ENCODE data around the gene BLID. TPM values are rescaled to one million over a fixed set of nuclear protein-coding genes. Genes with fewer than 3 reads are reported as not detected.

BLID gene
- total and polyA plus RNA-seq, 2 experiments from 2014 or later = not detected

GRCh38 chr11:122162095-122162494 lies 46.1 kb upstream of the BLID start (continued):
- TF ChIP-seq, protein P1, sequence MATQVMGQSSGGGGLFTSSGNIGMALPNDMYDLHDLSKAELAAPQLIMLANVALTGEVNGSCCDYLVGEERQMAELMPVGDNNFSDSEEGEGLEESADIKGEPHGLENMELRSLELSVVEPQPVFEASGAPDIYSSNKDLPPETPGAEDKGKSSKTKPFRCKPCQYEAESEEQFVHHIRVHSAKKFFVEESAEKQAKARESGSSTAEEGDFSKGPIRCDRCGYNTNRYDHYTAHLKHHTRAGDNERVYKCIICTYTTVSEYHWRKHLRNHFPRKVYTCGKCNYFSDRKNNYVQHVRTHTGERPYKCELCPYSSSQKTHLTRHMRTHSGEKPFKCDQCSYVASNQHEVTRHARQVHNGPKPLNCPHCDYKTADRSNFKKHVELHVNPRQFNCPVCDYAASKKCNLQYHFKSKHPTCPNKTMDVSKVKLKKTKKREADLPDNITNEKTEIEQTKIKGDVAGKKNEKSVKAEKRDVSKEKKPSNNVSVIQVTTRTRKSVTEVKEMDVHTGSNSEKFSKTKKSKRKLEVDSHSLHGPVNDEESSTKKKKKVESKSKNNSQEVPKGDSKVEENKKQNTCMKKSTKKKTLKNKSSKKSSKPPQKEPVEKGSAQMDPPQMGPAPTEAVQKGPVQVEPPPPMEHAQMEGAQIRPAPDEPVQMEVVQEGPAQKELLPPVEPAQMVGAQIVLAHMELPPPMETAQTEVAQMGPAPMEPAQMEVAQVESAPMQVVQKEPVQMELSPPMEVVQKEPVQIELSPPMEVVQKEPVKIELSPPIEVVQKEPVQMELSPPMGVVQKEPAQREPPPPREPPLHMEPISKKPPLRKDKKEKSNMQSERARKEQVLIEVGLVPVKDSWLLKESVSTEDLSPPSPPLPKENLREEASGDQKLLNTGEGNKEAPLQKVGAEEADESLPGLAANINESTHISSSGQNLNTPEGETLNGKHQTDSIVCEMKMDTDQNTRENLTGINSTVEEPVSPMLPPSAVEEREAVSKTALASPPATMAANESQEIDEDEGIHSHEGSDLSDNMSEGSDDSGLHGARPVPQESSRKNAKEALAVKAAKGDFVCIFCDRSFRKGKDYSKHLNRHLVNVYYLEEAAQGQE (IDR thresholded peaks at IDR 0.05; ENCODE audit: unreplicated experiment) = no peak
- TF ChIP-seq JUNB (IDR thresholded peaks at IDR 0.05; ENCODE audit: unreplicated experiment) = no peak
- TF ChIP-seq CTCF (conservative IDR thresholded peaks at IDR 0.05; ENCODE audit: low read depth in 2 of 2) = no peak
- no peak for TF ChIP-seq ZNF114 (CRISPR knock-in tag; IDR thresholded peaks at IDR 0.05)
- TF ChIP-seq NANOG (IDR thresholded peaks at IDR 0.05; ENCODE audit: borderline replicate concordance) = no peak

- H3K4me2 ChIP-seq = no peak overlapping the region
- H3K4me3 ChIP-seq = no peak overlapping the region
- H3K4me1 Mint-ChIP-seq = peaks cover 21% of the 10 kb centered on the region
- no peaks in the 10 kb centered on the region for H3K9me3 Mint-ChIP-seq
- no peaks in the 10 kb centered on the region for H3F3A ChIP-seq (replicated peaks; ENCODE audit: low read depth)
- no peaks in the 10 kb centered on the region for H3K27me3 ChIP-seq (ENCODE audit: insufficient read depth)
- DNase-seq (ENCODE audit: low spot score) (no peak), ATAC-seq (no peak)
- peaks cover 6% of the 10 kb centered on the region for H3K27me3 Mint-ChIP-seq (ENCODE audit: insufficient read depth, low read depth, poor library complexity)
- no peak overlapping the region for H3K4me3 Mint-ChIP-seq
- H3K36me3 Mint-ChIP-seq (ENCODE audit: low read depth) = no peaks in the 10 kb centered on the region
- H3K79me2 ChIP-seq (replicated peaks; ENCODE audit: insufficient read depth) = no peaks in the 10 kb centered on the region
- H2AFZ ChIP-seq = no peak overlapping the region
- no peak overlapping the region for H3K27ac Mint-ChIP-seq
- H3K9me2 ChIP-seq (ENCODE audit: insufficient read depth) = no peaks in the 10 kb centered on the region
- H3K27ac ChIP-seq (ENCODE audit: low read depth) = no peak overlapping the region
- H4K20me1 ChIP-seq (replicated peaks; ENCODE audit: insufficient read depth) = no peaks in the 10 kb centered on the region
- peaks cover 18% of the 10 kb centered on the region for H3K4me1 ChIP-seq (ENCODE audit: insufficient read depth)
- H3K36me3 ChIP-seq (ENCODE audit: insufficient read depth) = no peaks in the 10 kb centered on the region
- TF ChIP-seq STAT1 (IDR thresholded peaks at IDR 0.05; ENCODE audit: unreplicated experiment) (no peak), JUNB (IDR thresholded peaks at IDR 0.05; ENCODE audit: unreplicated experiment) (no peak), EZH2 (IDR thresholded peaks at IDR 0.05; ENCODE audit: low read depth, unreplicated experiment) (no peak), ZNF331 (CRISPR knock-in tag; IDR thresholded peaks at IDR 0.05; ENCODE audit: low read depth) (no peak), ZNF114 (CRISPR knock-in tag; IDR thresholded peaks at IDR 0.05) (no peak), POLR2AphosphoS5 (IDR thresholded peaks at IDR 0.05; ENCODE audit: low read depth) (no peak), EZH2phosphoT487 (IDR thresholded peaks at IDR 0.05; ENCODE audit: unreplicated experiment) (no peak)
- TF ChIP-seq, protein P2, sequence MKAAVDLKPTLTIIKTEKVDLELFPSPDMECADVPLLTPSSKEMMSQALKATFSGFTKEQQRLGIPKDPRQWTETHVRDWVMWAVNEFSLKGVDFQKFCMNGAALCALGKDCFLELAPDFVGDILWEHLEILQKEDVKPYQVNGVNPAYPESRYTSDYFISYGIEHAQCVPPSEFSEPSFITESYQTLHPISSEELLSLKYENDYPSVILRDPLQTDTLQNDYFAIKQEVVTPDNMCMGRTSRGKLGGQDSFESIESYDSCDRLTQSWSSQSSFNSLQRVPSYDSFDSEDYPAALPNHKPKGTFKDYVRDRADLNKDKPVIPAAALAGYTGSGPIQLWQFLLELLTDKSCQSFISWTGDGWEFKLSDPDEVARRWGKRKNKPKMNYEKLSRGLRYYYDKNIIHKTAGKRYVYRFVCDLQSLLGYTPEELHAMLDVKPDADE (IDR thresholded peaks at IDR 0.05) = no peak
- TF ChIP-seq, protein P3, sequence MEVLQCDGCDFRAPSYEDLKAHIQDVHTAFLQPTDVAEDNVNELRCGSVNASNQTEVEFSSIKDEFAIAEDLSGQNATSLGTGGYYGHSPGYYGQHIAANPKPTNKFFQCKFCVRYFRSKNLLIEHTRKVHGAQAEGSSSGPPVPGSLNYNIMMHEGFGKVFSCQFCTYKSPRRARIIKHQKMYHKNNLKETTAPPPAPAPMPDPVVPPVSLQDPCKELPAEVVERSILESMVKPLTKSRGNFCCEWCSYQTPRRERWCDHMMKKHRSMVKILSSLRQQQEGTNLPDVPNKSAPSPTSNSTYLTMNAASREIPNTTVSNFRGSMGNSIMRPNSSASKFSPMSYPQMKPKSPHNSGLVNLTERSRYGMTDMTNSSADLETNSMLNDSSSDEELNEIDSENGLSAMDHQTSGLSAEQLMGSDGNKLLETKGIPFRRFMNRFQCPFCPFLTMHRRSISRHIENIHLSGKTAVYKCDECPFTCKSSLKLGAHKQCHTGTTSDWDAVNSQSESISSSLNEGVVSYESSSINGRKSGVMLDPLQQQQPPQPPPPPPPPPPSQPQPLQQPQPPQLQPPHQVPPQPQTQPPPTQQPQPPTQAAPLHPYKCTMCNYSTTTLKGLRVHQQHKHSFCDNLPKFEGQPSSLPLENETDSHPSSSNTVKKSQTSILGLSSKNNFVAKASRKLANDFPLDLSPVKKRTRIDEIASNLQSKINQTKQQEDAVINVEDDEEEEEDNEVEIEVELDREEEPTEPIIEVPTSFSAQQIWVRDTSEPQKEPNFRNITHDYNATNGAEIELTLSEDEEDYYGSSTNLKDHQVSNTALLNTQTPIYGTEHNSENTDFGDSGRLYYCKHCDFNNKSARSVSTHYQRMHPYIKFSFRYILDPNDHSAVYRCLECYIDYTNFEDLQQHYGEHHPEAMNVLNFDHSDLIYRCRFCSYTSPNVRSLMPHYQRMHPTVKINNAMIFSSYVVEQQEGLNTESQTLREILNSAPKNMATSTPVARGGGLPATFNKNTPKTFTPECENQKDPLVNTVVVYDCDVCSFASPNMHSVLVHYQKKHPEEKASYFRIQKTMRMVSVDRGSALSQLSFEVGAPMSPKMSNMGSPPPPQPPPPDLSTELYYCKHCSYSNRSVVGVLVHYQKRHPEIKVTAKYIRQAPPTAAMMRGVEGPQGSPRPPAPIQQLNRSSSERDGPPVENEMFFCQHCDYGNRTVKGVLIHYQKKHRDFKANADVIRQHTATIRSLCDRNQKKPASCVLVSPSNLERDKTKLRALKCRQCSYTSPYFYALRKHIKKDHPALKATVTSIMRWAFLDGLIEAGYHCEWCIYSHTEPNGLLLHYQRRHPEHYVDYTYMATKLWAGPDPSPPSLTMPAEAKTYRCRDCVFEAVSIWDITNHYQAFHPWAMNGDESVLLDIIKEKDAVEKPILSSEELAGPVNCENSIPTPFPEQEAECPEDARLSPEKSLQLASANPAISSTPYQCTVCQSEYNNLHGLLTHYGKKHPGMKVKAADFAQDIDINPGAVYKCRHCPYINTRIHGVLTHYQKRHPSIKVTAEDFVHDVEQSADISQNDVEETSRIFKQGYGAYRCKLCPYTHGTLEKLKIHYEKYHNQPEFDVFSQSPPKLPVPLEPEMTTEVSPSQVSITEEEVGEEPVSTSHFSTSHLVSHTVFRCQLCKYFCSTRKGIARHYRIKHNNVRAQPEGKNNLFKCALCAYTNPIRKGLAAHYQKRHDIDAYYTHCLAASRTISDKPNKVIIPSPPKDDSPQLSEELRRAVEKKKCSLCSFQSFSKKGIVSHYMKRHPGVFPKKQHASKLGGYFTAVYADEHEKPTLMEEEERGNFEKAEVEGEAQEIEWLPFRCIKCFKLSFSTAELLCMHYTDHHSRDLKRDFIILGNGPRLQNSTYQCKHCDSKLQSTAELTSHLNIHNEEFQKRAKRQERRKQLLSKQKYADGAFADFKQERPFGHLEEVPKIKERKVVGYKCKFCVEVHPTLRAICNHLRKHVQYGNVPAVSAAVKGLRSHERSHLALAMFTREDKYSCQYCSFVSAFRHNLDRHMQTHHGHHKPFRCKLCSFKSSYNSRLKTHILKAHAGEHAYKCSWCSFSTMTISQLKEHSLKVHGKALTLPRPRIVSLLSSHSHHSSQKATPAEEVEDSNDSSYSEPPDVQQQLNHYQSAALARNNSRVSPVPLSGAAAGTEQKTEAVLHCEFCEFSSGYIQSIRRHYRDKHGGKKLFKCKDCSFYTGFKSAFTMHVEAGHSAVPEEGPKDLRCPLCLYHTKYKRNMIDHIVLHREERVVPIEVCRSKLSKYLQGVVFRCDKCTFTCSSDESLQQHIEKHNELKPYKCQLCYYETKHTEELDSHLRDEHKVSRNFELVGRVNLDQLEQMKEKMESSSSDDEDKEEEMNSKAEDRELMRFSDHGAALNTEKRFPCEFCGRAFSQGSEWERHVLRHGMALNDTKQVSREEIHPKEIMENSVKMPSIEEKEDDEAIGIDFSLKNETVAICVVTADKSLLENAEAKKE (CRISPR knock-in tag; IDR thresholded peaks at IDR 0.05) = no peak
Measured at GRCh38 chr11:122160841-122161590, 45.0 kb upstream of the BLID start.

Measured in GM23338 (cell line).